ENCODE results near the gene C2CD5. TPM values are rescaled to one million over a fixed set of nuclear protein-coding genes. Genes with fewer than 3 reads are reported as not detected.

C2CD5 gene
- total and polyA plus RNA-seq, 9 donors: 19.6 to 41.3 (median 32.9) TPM

DNA sequence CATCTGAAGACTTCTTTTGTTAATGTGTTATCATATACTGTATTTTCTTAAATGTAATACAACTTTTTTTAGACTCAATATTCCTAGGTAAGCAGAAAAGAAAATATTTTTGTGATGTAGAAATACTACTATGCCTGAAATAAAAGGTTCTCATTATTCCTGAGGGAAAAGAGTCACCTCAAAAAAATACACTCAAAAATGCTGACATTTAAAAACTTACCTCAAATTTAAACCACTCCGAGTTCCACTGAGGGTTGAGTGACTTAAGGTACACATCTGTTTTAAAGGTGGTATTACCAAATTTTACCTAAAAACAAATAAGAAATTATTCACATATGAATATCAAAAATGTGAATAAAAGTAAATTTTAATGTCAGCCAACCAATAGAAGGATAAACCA lies 9.3 kb downstream of the C2CD5 start:
- no peak for DNase-seq
- TF ChIP-seq POLR2A (IDR thresholded peaks at IDR 0.05): no peak
- no peak for TF ChIP-seq EP300 (IDR thresholded peaks at IDR 0.05)
- TF ChIP-seq, protein P1, sequence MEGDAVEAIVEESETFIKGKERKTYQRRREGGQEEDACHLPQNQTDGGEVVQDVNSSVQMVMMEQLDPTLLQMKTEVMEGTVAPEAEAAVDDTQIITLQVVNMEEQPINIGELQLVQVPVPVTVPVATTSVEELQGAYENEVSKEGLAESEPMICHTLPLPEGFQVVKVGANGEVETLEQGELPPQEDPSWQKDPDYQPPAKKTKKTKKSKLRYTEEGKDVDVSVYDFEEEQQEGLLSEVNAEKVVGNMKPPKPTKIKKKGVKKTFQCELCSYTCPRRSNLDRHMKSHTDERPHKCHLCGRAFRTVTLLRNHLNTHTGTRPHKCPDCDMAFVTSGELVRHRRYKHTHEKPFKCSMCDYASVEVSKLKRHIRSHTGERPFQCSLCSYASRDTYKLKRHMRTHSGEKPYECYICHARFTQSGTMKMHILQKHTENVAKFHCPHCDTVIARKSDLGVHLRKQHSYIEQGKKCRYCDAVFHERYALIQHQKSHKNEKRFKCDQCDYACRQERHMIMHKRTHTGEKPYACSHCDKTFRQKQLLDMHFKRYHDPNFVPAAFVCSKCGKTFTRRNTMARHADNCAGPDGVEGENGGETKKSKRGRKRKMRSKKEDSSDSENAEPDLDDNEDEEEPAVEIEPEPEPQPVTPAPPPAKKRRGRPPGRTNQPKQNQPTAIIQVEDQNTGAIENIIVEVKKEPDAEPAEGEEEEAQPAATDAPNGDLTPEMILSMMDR (IDR thresholded peaks at IDR 0.05): no peak
- Histone ChIP-seq H3K27ac (no peak overlapping the region), H3K9me3 (no peaks in the 10 kb centered on the region), H3K4me3 (no peak overlapping the region), H3K27me3 (no peaks in the 10 kb centered on the region), H3K36me3 (no peaks in the 10 kb centered on the region), H3K4me1 (ENCODE audit: insufficient read depth) (no peaks in the 10 kb centered on the region)
- intact Hi-C loops (cut with DNase I): no loop called here
- WGBS, 3 donors: 94 to 99% (median 95%) methylated on average over 1 of the region's 1 CpG

- WGBS, 3 donors: 93 to 97% (median 94%) methylated on average over 4 of the region's 4 CpGs
- no peaks in the 10 kb centered on the region for H3K4me1 ChIP-seq (ENCODE audit: insufficient read depth)
- intact Hi-C loops (cut with DNase I): no loop called here
These were observed 11.2 kb downstream of the C2CD5 start for GRCh38 chr12:22533155-22533554.

DNA sequence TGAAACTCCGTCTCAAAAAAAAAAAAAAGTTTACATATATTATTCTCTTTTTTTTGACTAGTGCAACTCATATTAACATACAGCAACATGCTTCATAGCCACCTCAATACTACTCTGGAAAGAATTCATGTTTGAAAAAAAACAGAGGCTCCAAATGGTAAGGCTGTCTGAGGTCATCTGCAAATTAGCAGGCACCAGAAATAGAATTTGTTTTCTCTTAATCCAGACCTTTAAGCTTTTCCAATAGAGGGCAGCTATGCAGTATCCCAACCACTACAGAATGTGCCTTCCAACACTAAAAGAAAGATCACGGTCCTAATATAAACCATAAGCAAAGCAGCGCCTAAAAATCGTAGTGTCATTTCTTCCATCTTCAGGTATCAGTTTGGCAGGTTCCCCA lies 12.0 kb downstream of the C2CD5 start:
- Histone ChIP-seq H3K4me1 (ENCODE audit: insufficient read depth) (no peaks in the 10 kb centered on the region), H3K9me3 (no peaks in the 10 kb centered on the region), H3K27me3 (no peaks in the 10 kb centered on the region), H3K27ac (no peak overlapping the region), H3K4me3 (no peak overlapping the region), H3K36me3 (no peaks in the 10 kb centered on the region)
- intact Hi-C loops (cut with DNase I): no loop called here
- no peak for TF ChIP-seq EP300 (IDR thresholded peaks at IDR 0.05)
- TF ChIP-seq POLR2A (IDR thresholded peaks at IDR 0.05): no peak
- TF ChIP-seq, protein P1 (IDR thresholded peaks at IDR 0.05): no peak
- 93 to 96% (median 95%) methylated on average over 4 of the region's 4 CpGs for WGBS, 3 donors
- DNase-seq: no peak

More at GRCh38 chr12:22533155-22533554, 11.2 kb downstream of the C2CD5 start:
- TF ChIP-seq POLR2A (IDR thresholded peaks at IDR 0.05): no peak
- TF ChIP-seq, protein P1 (IDR thresholded peaks at IDR 0.05): no peak
- no peak for TF ChIP-seq EP300 (IDR thresholded peaks at IDR 0.05)
- no peaks in the 10 kb centered on the region for H3K27me3 ChIP-seq
- no peak overlapping the region for H3K27ac ChIP-seq
- H3K4me3 ChIP-seq: no peak overlapping the region
- H3K36me3 ChIP-seq: no peaks in the 10 kb centered on the region
- DNase-seq: no peak
- H3K9me3 ChIP-seq: no peaks in the 10 kb centered on the region

- Histone ChIP-seq H3K4me3 (no peak overlapping the region), H3K27ac (no peak overlapping the region), H3K4me1 (ENCODE audit: insufficient read depth) (no peaks in the 10 kb centered on the region), H3K36me3 (no peaks in the 10 kb centered on the region), H3K9me3 (no peaks in the 10 kb centered on the region), H3K27me3 (no peaks in the 10 kb centered on the region)
- WGBS, 3 donors: 99% methylated on average over 2 of the region's 2 CpGs
- DNase-seq: no peak
- TF ChIP-seq, protein P1 (IDR thresholded peaks at IDR 0.05): no peak
- no peak for TF ChIP-seq EP300 (IDR thresholded peaks at IDR 0.05)
- no peak for TF ChIP-seq POLR2A (IDR thresholded peaks at IDR 0.05)
- intact Hi-C loops (cut with DNase I): no loop called here
These were observed 13.1 kb downstream of the C2CD5 start for GRCh38 chr12:22531205-22531604.
